Measurements from ENCODE around the gene DICER1. TPM values are rescaled to one million over a fixed set of nuclear protein-coding genes. Genes with fewer than 3 reads are reported as not detected.

Gene DICER1
- polyA plus RNA-seq, 1 donor from 2014 or later, result 93.8 TPM

DNA sequence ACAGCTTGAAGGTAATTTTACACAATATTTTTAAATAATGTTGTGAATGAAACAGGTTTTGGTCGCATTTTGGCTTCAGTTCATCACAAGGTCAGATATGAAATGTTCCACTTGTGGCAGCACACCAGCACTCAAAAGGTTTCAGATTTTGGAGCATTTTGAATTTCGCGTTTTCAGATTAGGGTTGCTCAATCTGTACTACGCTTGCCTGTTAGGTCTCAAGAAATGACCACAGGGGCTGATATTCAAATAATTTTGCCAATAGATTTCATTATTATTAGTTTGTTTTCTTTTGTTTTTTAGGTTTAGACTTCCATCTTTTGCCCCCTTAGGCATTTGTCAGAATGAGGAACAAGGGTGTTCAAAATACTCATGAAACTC is 29.8 kb downstream of the DICER1 start:
- Histone ChIP-seq H4K20me1 (ENCODE audit: insufficient read depth) (no peaks in the 10 kb centered on the region), H3K36me3 (ENCODE audit: insufficient read depth, low read length) (peaks cover 14% of the 10 kb centered on the region)
- TF ChIP-seq RAD21 (conservative IDR thresholded peaks at IDR 0.05), result no peak

DNA sequence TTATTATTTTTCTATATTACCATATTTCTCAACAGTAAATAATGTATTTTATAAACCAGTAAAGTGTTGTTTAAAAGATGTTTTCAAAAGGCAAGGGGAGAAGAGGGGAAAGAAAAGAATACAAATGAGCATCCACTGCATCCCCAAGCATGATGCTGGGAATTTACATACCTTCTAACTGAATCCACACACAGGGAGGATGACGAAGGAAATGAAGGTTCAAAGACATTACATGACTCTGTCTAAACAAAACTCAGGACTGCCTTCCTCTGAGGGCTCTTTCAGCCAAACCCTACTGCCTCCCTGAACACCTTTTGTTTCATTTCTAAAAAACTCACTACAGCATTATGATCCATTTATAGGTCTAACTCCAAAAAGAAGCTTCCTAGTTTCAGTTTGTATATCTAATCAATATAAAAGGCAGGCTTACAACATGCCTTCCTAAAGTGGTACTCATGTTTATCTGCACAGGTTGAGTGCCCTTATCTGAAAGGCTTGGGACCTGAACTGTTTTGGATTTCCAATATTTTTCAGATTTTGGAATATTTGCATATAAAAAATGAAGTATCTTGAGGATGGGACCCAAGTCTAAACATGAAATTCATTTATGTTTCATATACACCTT is 30.3 kb downstream of the DICER1 start:
- H3K9ac ChIP-seq (ENCODE audit: low read length), result no peak overlapping the region
- no peaks in the 10 kb centered on the region for H3F3A ChIP-seq (ENCODE audit: insufficient read depth, low read length, poor library complexity, severe bottlenecking)
- no peaks in the 10 kb centered on the region for H3K9me3 ChIP-seq (ENCODE audit: low read length)
- no peak overlapping the region for H3K27ac ChIP-seq (ENCODE audit: low read length)
- H3K36me3 ChIP-seq (ENCODE audit: insufficient read depth, low read length), result peaks cover 14% of the 10 kb centered on the region
- H3K9me2 ChIP-seq (ENCODE audit: insufficient read depth, low read length), result no peaks in the 10 kb centered on the region
- H3K27me3 ChIP-seq (ENCODE audit: insufficient read depth, low read depth, low read length), result no peaks in the 10 kb centered on the region
- H3K4me2 ChIP-seq (ENCODE audit: low read length), result no peak overlapping the region
- no peak overlapping the region for H2AFZ ChIP-seq (ENCODE audit: low read depth, low read length)
- no peaks in the 10 kb centered on the region for H3K79me2 ChIP-seq (replicated peaks; ENCODE audit: insufficient read depth, low read length)
- H3K4me3 ChIP-seq (ENCODE audit: low read length), result no peak overlapping the region
- no peak for TF ChIP-seq TAF1 (IDR thresholded peaks at IDR 0.05; ENCODE audit: low read depth)
- TF ChIP-seq, protein P1, sequence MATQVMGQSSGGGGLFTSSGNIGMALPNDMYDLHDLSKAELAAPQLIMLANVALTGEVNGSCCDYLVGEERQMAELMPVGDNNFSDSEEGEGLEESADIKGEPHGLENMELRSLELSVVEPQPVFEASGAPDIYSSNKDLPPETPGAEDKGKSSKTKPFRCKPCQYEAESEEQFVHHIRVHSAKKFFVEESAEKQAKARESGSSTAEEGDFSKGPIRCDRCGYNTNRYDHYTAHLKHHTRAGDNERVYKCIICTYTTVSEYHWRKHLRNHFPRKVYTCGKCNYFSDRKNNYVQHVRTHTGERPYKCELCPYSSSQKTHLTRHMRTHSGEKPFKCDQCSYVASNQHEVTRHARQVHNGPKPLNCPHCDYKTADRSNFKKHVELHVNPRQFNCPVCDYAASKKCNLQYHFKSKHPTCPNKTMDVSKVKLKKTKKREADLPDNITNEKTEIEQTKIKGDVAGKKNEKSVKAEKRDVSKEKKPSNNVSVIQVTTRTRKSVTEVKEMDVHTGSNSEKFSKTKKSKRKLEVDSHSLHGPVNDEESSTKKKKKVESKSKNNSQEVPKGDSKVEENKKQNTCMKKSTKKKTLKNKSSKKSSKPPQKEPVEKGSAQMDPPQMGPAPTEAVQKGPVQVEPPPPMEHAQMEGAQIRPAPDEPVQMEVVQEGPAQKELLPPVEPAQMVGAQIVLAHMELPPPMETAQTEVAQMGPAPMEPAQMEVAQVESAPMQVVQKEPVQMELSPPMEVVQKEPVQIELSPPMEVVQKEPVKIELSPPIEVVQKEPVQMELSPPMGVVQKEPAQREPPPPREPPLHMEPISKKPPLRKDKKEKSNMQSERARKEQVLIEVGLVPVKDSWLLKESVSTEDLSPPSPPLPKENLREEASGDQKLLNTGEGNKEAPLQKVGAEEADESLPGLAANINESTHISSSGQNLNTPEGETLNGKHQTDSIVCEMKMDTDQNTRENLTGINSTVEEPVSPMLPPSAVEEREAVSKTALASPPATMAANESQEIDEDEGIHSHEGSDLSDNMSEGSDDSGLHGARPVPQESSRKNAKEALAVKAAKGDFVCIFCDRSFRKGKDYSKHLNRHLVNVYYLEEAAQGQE (IDR thresholded peaks at IDR 0.05; ENCODE audit: borderline replicate concordance), result no peak
- TF ChIP-seq EZH2 (IDR thresholded peaks at IDR 0.05; ENCODE audit: borderline replicate concordance, insufficient read depth, low read length, poor library complexity, severe bottlenecking), result no peak
- TF ChIP-seq MXI1 (conservative IDR thresholded peaks at IDR 0.05; ENCODE audit: poor library complexity, severe bottlenecking), result no peak
- TF ChIP-seq EP300 (conservative IDR thresholded peaks at IDR 0.05; ENCODE audit: poor library complexity, severe bottlenecking), result no peak
- TF ChIP-seq SMC3 (conservative IDR thresholded peaks at IDR 0.05; ENCODE audit: poor library complexity), result no peak
- no peak for TF ChIP-seq RAD21 (conservative IDR thresholded peaks at IDR 0.05)
- TF ChIP-seq POLR2AphosphoS5 (IDR thresholded peaks at IDR 0.05), result no peak
- TF ChIP-seq, protein P2, sequence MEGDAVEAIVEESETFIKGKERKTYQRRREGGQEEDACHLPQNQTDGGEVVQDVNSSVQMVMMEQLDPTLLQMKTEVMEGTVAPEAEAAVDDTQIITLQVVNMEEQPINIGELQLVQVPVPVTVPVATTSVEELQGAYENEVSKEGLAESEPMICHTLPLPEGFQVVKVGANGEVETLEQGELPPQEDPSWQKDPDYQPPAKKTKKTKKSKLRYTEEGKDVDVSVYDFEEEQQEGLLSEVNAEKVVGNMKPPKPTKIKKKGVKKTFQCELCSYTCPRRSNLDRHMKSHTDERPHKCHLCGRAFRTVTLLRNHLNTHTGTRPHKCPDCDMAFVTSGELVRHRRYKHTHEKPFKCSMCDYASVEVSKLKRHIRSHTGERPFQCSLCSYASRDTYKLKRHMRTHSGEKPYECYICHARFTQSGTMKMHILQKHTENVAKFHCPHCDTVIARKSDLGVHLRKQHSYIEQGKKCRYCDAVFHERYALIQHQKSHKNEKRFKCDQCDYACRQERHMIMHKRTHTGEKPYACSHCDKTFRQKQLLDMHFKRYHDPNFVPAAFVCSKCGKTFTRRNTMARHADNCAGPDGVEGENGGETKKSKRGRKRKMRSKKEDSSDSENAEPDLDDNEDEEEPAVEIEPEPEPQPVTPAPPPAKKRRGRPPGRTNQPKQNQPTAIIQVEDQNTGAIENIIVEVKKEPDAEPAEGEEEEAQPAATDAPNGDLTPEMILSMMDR (IDR thresholded peaks at IDR 0.05; ENCODE audit: poor library complexity, severe bottlenecking), result no peak
- no peaks in the 10 kb centered on the region for H4K20me1 ChIP-seq (ENCODE audit: insufficient read depth)

More for the DNA sequence above, 29.8 kb downstream of the DICER1 start:
- no peak overlapping the region for H3K27ac ChIP-seq (ENCODE audit: low read length)
- H3K9me3 ChIP-seq (ENCODE audit: low read length), result no peaks in the 10 kb centered on the region
- H3K4me3 ChIP-seq (ENCODE audit: low read length), result no peak overlapping the region
- no peaks in the 10 kb centered on the region for H3K27me3 ChIP-seq (ENCODE audit: insufficient read depth, low read depth, low read length)
- no peak overlapping the region for H2AFZ ChIP-seq (ENCODE audit: low read depth, low read length)
- H3K4me2 ChIP-seq (ENCODE audit: low read length), result no peak overlapping the region
- H3K9me2 ChIP-seq (ENCODE audit: insufficient read depth, low read length), result no peaks in the 10 kb centered on the region
- no peak overlapping the region for H3K9ac ChIP-seq (ENCODE audit: low read length)
- no peaks in the 10 kb centered on the region for H3K79me2 ChIP-seq (replicated peaks; ENCODE audit: insufficient read depth, low read length)
- no peaks in the 10 kb centered on the region for H3F3A ChIP-seq (ENCODE audit: insufficient read depth, low read length, poor library complexity, severe bottlenecking)

All from neural cell (in vitro differentiated cells).